ENCODE measurements around the gene DRD4. TPM values are rescaled to one million over a fixed set of nuclear protein-coding genes. Genes with fewer than 3 reads are reported as not detected.
A peak's percentile ranks its signal among the peaks of the same experiment; 100 is the strongest.
"Not testable (repeated sequence)": the region's sequence is repeated elsewhere in the genome, so short reads cannot be mapped to it uniquely, and the experiment has no call there.

Gene DRD4
- polyA plus RNA-seq, 4 donors, result 0.51 to 1.4 (median 1.1) TPM

GRCh38 chr11:653837-654236 lies 16.8 kb downstream of the DRD4 start:
- Histone ChIP-seq H3K4me3 (ENCODE audit: low read depth in 1 of 3, low read length in 3 of 3) (no peak overlapping the region), H3K9me3 (ENCODE audit: control insufficient read depth in 2 of 2, insufficient read depth in 1 of 2, low read depth in 1 of 2, low read length in 1 of 2) (no peaks in the 10 kb centered on the region), H3K27ac (ENCODE audit: low read depth in 1 of 3, low read length in 2 of 3) (peak overlapping the region in 1 of 3 donors; percentile 89), H3K36me3 (ENCODE audit: control insufficient read depth in 3 of 3, insufficient read depth in 2 of 3, low read depth in 1 of 3, low read length in 3 of 3) (peaks cover 0 to 61% (median 0%) of the 10 kb centered on the region in 3 donors), H3K4me1 (ENCODE audit: control insufficient read depth in 3 of 3, insufficient read depth in 2 of 3, low read depth in 1 of 3, low read length in 2 of 3) (peaks cover 4 to 39% (median 9%) of the 10 kb centered on the region in 3 donors), H3K27me3 (ENCODE audit: control insufficient read depth in 3 of 3, insufficient read depth in 3 of 3, low read length in 3 of 3) (no peaks in the 10 kb centered on the region)
- FAIRE-seq, result no peak
- no peak for DNase-seq
- 91 to 94% (median 91%) methylated on average over 13 to 15 of the region's 15 CpGs for WGBS, 3 donors

GRCh38 chr11:654444-654843 lies 17.4 kb downstream of the DRD4 start:
- H3K36me3 ChIP-seq (ENCODE audit: control insufficient read depth in 3 of 3, insufficient read depth in 2 of 3, low read depth in 1 of 3, low read length in 3 of 3), result peaks cover 0 to 62% (median 0%) of the 10 kb centered on the region in 3 donors
- H3K4me1 ChIP-seq (ENCODE audit: control insufficient read depth in 3 of 3, insufficient read depth in 2 of 3, low read depth in 1 of 3, low read length in 2 of 3), result peaks cover 4 to 39% (median 10%) of the 10 kb centered on the region in 3 donors
- DNase-seq, result peak; percentile 24 to 87
- H3K9me3 ChIP-seq (ENCODE audit: control insufficient read depth in 2 of 2, insufficient read depth in 1 of 2, low read depth in 1 of 2, low read length in 1 of 2); H3K27me3 ChIP-seq (ENCODE audit: control insufficient read depth in 3 of 3, insufficient read depth in 3 of 3, low read length in 3 of 3); FAIRE-seq; H3K4me3 ChIP-seq (ENCODE audit: low read depth in 1 of 3, low read length in 3 of 3): not testable (repeated sequence)
- 38 to 74% (median 64%) methylated on average over 11 to 12 of the region's 12 CpGs for WGBS, 3 donors
- peak overlapping the region in 1 of 3 donors; percentile 89 for H3K27ac ChIP-seq (ENCODE audit: low read depth in 1 of 3, low read length in 2 of 3)

- DNase-seq, result peak; percentile 88 to 91
- H3K27ac ChIP-seq (ENCODE audit: low read depth in 1 of 3, low read length in 2 of 3), result peak overlapping the region; percentile 47 to 89 (median 71)
- peaks cover 4 to 39% (median 10%) of the 10 kb centered on the region in 3 donors for H3K4me1 ChIP-seq (ENCODE audit: control insufficient read depth in 3 of 3, insufficient read depth in 2 of 3, low read depth in 1 of 3, low read length in 2 of 3)
- no peak for FAIRE-seq
- no peaks in the 10 kb centered on the region for H3K9me3 ChIP-seq (ENCODE audit: control insufficient read depth in 2 of 2, insufficient read depth in 1 of 2, low read depth in 1 of 2, low read length in 1 of 2)
- WGBS, 3 donors, result 12 to 67% (median 46%) methylated on average over 30 of the region's 30 CpGs
- peaks cover 0 to 62% (median 0%) of the 10 kb centered on the region in 3 donors for H3K36me3 ChIP-seq (ENCODE audit: control insufficient read depth in 3 of 3, insufficient read depth in 2 of 3, low read depth in 1 of 3, low read length in 3 of 3)
- H3K4me3 ChIP-seq (ENCODE audit: low read depth in 1 of 3, low read length in 3 of 3), result peak overlapping the region in 1 of 3 donors; percentile 26
- H3K27me3 ChIP-seq (ENCODE audit: control insufficient read depth in 3 of 3, insufficient read depth in 3 of 3, low read length in 3 of 3), result no peaks in the 10 kb centered on the region
Observed at GRCh38 chr11:655036-655726, 18.1 kb downstream of the DRD4 start.

GRCh38 chr11:656426-656825 lies 19.4 kb downstream of the DRD4 start:
- H3K4me3 ChIP-seq (ENCODE audit: low read depth in 1 of 3, low read length in 3 of 3), result no peak overlapping the region
- H3K4me1 ChIP-seq (ENCODE audit: control insufficient read depth in 3 of 3, insufficient read depth in 2 of 3, low read depth in 1 of 3, low read length in 2 of 3), result peaks cover 4 to 39% (median 10%) of the 10 kb centered on the region in 3 donors
- H3K27ac ChIP-seq (ENCODE audit: low read depth in 1 of 3, low read length in 2 of 3), result peak overlapping the region in 1 of 3 donors; percentile 93
- H3K36me3 ChIP-seq (ENCODE audit: control insufficient read depth in 3 of 3, insufficient read depth in 2 of 3, low read depth in 1 of 3, low read length in 3 of 3), result peaks cover 0 to 62% (median 2%) of the 10 kb centered on the region in 3 donors
- WGBS, 3 donors, result 75 to 88% (median 75%) methylated on average over 14 of the region's 14 CpGs
- DNase-seq (no peak), FAIRE-seq (no peak)
- no peaks in the 10 kb centered on the region for H3K27me3 ChIP-seq (ENCODE audit: control insufficient read depth in 3 of 3, insufficient read depth in 3 of 3, low read length in 3 of 3)
- no peaks in the 10 kb centered on the region for H3K9me3 ChIP-seq (ENCODE audit: control insufficient read depth in 2 of 2, insufficient read depth in 1 of 2, low read depth in 1 of 2, low read length in 1 of 2)

- Histone ChIP-seq H3K27me3 (ENCODE audit: control insufficient read depth in 3 of 3, insufficient read depth in 3 of 3, low read length in 3 of 3) (no peaks in the 10 kb centered on the region), H3K4me1 (ENCODE audit: control insufficient read depth in 3 of 3, insufficient read depth in 2 of 3, low read depth in 1 of 3, low read length in 2 of 3) (peaks cover 4 to 39% (median 10%) of the 10 kb centered on the region in 3 donors), H3K9me3 (ENCODE audit: control insufficient read depth in 2 of 2, insufficient read depth in 1 of 2, low read depth in 1 of 2, low read length in 1 of 2) (no peaks in the 10 kb centered on the region), H3K36me3 (ENCODE audit: control insufficient read depth in 3 of 3, insufficient read depth in 2 of 3, low read depth in 1 of 3, low read length in 3 of 3) (peaks cover 0 to 65% (median 2%) of the 10 kb centered on the region in 3 donors), H3K4me3 (ENCODE audit: low read depth in 1 of 3, low read length in 3 of 3) (no peak overlapping the region), H3K27ac (ENCODE audit: low read depth in 1 of 3, low read length in 2 of 3) (peak overlapping the region; percentile 52 to 93 (median 84))
- DNase-seq, result peak in 1 of 2 donors; percentile 53
- FAIRE-seq, result no peak
- 22 to 59% (median 47%) methylated on average over 7 of the region's 7 CpGs for whole genome bisulfite sequencing, 3 donors
Observed at GRCh38 chr11:656866-657265, 19.8 kb downstream of the DRD4 start.

GRCh38 chr11:657691-658126 lies 20.6 kb downstream of the DRD4 start:
- FAIRE-seq (no peak), DNase-seq (peak; percentile 83 to 94)
- 15 to 65% (median 35%) methylated on average over 14 of the region's 14 CpGs for WGBS, 3 donors
- Histone ChIP-seq H3K27ac (ENCODE audit: low read depth in 1 of 3, low read length in 2 of 3) (peak overlapping the region; percentile 52 to 93 (median 84)), H3K27me3 (ENCODE audit: control insufficient read depth in 3 of 3, insufficient read depth in 3 of 3, low read length in 3 of 3) (no peaks in the 10 kb centered on the region), H3K9me3 (ENCODE audit: control insufficient read depth in 2 of 2, insufficient read depth in 1 of 2, low read depth in 1 of 2, low read length in 1 of 2) (no peaks in the 10 kb centered on the region), H3K36me3 (ENCODE audit: control insufficient read depth in 3 of 3, insufficient read depth in 2 of 3, low read depth in 1 of 3, low read length in 3 of 3) (peaks cover 0 to 72% (median 2%) of the 10 kb centered on the region in 3 donors), H3K4me1 (ENCODE audit: control insufficient read depth in 3 of 3, insufficient read depth in 2 of 3, low read depth in 1 of 3, low read length in 2 of 3) (peaks cover 4 to 39% (median 10%) of the 10 kb centered on the region in 3 donors), H3K4me3 (ENCODE audit: low read depth in 1 of 3, low read length in 3 of 3) (no peak overlapping the region)

- DNase-seq (peak in 1 of 2 donors; percentile 70), FAIRE-seq (no peak)
- Histone ChIP-seq H3K4me3 (ENCODE audit: low read depth in 1 of 3, low read length in 3 of 3) (no peak overlapping the region), H3K36me3 (ENCODE audit: control insufficient read depth in 3 of 3, insufficient read depth in 2 of 3, low read depth in 1 of 3, low read length in 3 of 3) (peaks cover 0 to 71% (median 2%) of the 10 kb centered on the region in 3 donors), H3K27ac (ENCODE audit: low read depth in 1 of 3, low read length in 2 of 3) (peak overlapping the region in 2 of 3 donors; percentile 17 to 77), H3K27me3 (ENCODE audit: control insufficient read depth in 3 of 3, insufficient read depth in 3 of 3, low read length in 3 of 3) (no peaks in the 10 kb centered on the region), H3K4me1 (ENCODE audit: control insufficient read depth in 3 of 3, insufficient read depth in 2 of 3, low read depth in 1 of 3, low read length in 2 of 3) (peaks cover 4 to 34% (median 8%) of the 10 kb centered on the region in 3 donors), H3K9me3 (ENCODE audit: control insufficient read depth in 2 of 2, insufficient read depth in 1 of 2, low read depth in 1 of 2, low read length in 1 of 2) (no peaks in the 10 kb centered on the region)
- 47 to 86% (median 70%) methylated on average over 16 of the region's 16 CpGs for WGBS, 3 donors
Observed at GRCh38 chr11:659532-660085, 22.5 kb downstream of the DRD4 start.

- no peak for FAIRE-seq
- no peak for DNase-seq
- WGBS, 3 donors, result 76 to 85% (median 85%) methylated on average over 19 of the region's 19 CpGs
Observed at GRCh38 chr11:660281-660680, 23.2 kb downstream of the DRD4 start.

More at GRCh38 chr11:660281-660680, 23.2 kb downstream of the DRD4 start:
- Histone ChIP-seq H3K27me3 (ENCODE audit: control insufficient read depth in 3 of 3, insufficient read depth in 3 of 3, low read length in 3 of 3) (no peaks in the 10 kb centered on the region), H3K27ac (ENCODE audit: low read depth in 1 of 3, low read length in 2 of 3) (peak overlapping the region in 1 of 3 donors; percentile 77), H3K4me3 (ENCODE audit: low read depth in 1 of 3, low read length in 3 of 3) (no peak overlapping the region), H3K9me3 (ENCODE audit: control insufficient read depth in 2 of 2, insufficient read depth in 1 of 2, low read depth in 1 of 2, low read length in 1 of 2) (no peaks in the 10 kb centered on the region), H3K36me3 (ENCODE audit: control insufficient read depth in 3 of 3, insufficient read depth in 2 of 3, low read depth in 1 of 3, low read length in 3 of 3) (peaks cover 0 to 73% (median 2%) of the 10 kb centered on the region in 3 donors), H3K4me1 (ENCODE audit: control insufficient read depth in 3 of 3, insufficient read depth in 2 of 3, low read depth in 1 of 3, low read length in 2 of 3) (peaks cover 4 to 27% (median 8%) of the 10 kb centered on the region in 3 donors)
